Colonic mucosa (tissue), 4 donors: ENCODE measurements around the gene ABHD15. TPM values are rescaled to one million over a fixed set of nuclear protein-coding genes. Genes with fewer than 3 reads are reported as not detected.
"Not testable (repeated sequence)": the region's sequence is repeated elsewhere in the genome, so short reads cannot be mapped to it uniquely, and the experiment has no call there.

Source experiments
- DNase-seq: peaks from one replicate; pipeline ENCODE4 v3.0.0-alpha.2; 2020
- H3K27ac ChIP-seq: fragments of 200-600 bp; one replicate; pipeline ENCODE4 v1.8.0; 2021
- H3K27me3 ChIP-seq: fragments of 200-600 bp; one replicate; pipeline ENCODE4 v1.8.0; 2021
- H3K36me3 ChIP-seq: fragments of 200-600 bp; one replicate; pipeline ENCODE4 v1.8.0; 2021
- H3K4me1 ChIP-seq: fragments of 200-600 bp; one replicate; pipeline ENCODE4 v1.8.0; 2021; ENCODE audit warnings: mild to moderate bottlenecking
- H3K4me3 ChIP-seq: fragments of 200-600 bp; one replicate; pipeline ENCODE4 v1.8.0; 2021
- H3K9ac ChIP-seq, 2 donors: one replicate each; pipeline ENCODE4 v1.7.0; 2013; ENCODE audit warnings: control low read depth in 2 of 2, low read depth in 2 of 2, low read length in 2 of 2
- H3K9me3 ChIP-seq: fragments of 200-600 bp; one replicate; pipeline ENCODE4 v1.8.0; 2021
- intact Hi-C: fragments of 100-400 bp; cut with DNase I; formaldehyde crosslinking; loops from one replicate; pipeline ENCODE4 v1.14.1; 2022
- total RNA-seq, 2 donors: library from RNA; stranded (reverse); fragmentation: NEBNext Ultra II Directional in 1 of 2; extraction: Animal tissue kit (Norgen Biotek cat#: 25700) in 1 of 2; gene quantifications; one replicate each; pipeline ENCODE4 v1.2.1, GENCODE V29; 2021
- TF ChIP-seq, protein P1 (sequence below): fragments of 200-600 bp; IDR thresholded peaks from one replicate; pipeline ENCODE4 v1.8.0; 2022; ENCODE audit warnings: antibody characterized with exemption, mild to moderate bottlenecking
- donor health status: healthy.
- donor health status: DM: no; HTN: no; CAD: no.
- donor health status: DM: no; HTN: no; CAD: no.

The ABHD15 gene
- total RNA-seq, 2 donors from 2014 or later = 17.2 to 20.7 TPM

DNA sequence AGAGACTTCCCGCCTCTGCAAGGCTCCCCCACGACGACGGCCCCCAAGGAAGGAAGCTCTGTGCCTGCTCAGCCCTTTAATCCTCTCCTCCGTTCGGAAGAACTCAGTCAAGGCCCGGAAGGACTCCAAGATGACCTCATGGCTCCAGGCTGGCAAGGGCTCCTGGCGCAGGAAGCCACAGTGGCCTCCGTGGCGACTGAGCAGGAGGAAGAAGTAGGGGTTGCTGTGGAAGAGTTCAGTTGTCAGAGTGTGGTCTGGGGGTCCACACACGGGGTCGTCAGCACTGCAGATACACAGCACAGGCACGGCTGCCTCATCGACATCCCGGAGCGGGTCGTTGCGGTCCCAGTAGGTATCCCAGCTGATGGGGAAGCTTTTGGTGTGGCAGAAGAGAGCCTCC is 4.2 kb downstream of the ABHD15 start:
- H3K27ac ChIP-seq = no peak overlapping the region
- H3K4me3 ChIP-seq = no peak overlapping the region
- H3K27me3 ChIP-seq = no peaks in the 10 kb centered on the region
- H3K9me3 ChIP-seq = no peaks in the 10 kb centered on the region
- no peak overlapping the region for H3K9ac ChIP-seq
- no peak for DNase-seq
- intact Hi-C loops = no loop called here
- H3K4me1 ChIP-seq = peaks cover 8% of the 10 kb centered on the region
- TF ChIP-seq, protein P1, sequence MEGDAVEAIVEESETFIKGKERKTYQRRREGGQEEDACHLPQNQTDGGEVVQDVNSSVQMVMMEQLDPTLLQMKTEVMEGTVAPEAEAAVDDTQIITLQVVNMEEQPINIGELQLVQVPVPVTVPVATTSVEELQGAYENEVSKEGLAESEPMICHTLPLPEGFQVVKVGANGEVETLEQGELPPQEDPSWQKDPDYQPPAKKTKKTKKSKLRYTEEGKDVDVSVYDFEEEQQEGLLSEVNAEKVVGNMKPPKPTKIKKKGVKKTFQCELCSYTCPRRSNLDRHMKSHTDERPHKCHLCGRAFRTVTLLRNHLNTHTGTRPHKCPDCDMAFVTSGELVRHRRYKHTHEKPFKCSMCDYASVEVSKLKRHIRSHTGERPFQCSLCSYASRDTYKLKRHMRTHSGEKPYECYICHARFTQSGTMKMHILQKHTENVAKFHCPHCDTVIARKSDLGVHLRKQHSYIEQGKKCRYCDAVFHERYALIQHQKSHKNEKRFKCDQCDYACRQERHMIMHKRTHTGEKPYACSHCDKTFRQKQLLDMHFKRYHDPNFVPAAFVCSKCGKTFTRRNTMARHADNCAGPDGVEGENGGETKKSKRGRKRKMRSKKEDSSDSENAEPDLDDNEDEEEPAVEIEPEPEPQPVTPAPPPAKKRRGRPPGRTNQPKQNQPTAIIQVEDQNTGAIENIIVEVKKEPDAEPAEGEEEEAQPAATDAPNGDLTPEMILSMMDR = no peak
- H3K36me3 ChIP-seq = no peaks in the 10 kb centered on the region

DNA sequence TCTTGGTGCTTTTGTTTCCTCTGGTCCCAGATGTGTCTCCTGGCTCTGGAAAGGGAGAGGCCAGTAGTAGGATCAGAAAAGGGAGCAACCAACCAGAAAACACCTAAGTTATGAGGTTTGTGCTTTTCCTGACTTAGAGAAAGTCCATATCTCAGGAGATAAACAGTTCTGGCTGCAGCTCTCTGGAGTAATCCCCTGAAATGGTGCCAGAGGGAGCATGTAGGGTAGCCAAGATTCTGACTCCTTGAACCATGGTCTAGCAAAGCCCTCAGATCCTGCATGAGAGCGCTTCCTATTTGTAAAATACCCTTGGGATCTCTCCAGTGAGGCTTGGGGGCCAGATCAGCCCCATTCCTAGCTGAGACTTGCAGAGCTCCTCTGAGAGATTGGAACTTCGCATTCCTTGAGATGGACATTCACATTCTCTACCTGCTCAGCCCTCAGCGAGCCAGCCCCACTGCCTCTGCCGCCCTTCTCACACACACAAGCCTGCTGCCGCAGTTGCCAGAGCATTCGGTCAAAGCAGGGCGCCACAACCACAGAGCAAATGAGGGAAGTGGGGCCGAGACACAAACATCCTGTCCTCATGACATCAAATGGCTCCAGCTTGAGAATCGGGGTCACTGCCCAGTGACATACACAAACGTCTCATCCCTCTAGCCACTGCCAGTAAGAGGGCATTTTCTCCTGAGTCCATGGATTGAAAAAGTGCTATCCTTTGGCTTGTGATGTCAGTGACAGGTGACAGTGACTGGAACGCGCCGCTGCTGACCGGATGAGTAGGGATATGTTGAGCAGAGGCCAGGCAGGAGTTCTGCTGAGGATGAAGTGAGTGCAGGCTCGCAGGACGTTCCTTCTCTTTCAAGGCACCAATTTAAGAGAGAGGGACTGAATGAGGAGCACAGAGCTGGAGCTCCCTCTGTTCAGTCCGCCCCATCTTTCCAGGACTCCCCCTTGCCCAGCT is 5.0 kb downstream of the ABHD15 start:
- H3K36me3 ChIP-seq = no peaks in the 10 kb centered on the region
- H3K27me3 ChIP-seq = no peaks in the 10 kb centered on the region
- no peak overlapping the region for H3K4me3 ChIP-seq
- intact Hi-C loops = no loop called here
- H3K4me1 ChIP-seq = peaks cover 8% of the 10 kb centered on the region
- TF ChIP-seq, protein P1 = no peak
- H3K9me3 ChIP-seq = no peaks in the 10 kb centered on the region
- peak overlapping the region in 1 of 2 donors; percentile 38 for H3K9ac ChIP-seq
- no peak overlapping the region for H3K27ac ChIP-seq
- DNase-seq = no peak

DNA sequence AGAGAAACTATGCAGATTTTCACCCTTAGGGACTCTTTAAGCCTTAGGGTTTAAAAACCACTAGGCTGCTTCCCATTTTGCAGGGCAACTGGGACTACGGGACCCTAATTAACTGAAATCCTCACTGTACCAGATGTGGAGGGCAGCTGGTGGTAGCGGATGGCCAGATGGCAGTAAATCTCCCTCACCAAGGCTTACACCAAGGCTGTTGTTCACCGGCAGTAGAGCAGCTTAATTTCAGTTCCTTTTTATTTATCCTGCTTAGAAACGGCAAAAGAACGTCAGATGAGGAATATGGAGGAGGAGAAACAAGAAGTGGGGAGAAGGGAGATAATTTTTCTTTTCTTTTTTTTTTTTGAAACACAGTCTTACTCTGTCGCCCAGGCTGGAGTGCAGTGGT is 6.5 kb downstream of the ABHD15 start:
- intact Hi-C loops = no loop called here
- H3K9ac ChIP-seq = no peak overlapping the region
- no peak for DNase-seq
- H3K4me3 ChIP-seq = no peak overlapping the region
- TF ChIP-seq, protein P1 = no peak
- H3K4me1 ChIP-seq = peaks cover 6% of the 10 kb centered on the region
- no peaks in the 10 kb centered on the region for H3K9me3 ChIP-seq
- no peaks in the 10 kb centered on the region for H3K27me3 ChIP-seq
- H3K27ac ChIP-seq = no peak overlapping the region
- no peaks in the 10 kb centered on the region for H3K36me3 ChIP-seq

DNA sequence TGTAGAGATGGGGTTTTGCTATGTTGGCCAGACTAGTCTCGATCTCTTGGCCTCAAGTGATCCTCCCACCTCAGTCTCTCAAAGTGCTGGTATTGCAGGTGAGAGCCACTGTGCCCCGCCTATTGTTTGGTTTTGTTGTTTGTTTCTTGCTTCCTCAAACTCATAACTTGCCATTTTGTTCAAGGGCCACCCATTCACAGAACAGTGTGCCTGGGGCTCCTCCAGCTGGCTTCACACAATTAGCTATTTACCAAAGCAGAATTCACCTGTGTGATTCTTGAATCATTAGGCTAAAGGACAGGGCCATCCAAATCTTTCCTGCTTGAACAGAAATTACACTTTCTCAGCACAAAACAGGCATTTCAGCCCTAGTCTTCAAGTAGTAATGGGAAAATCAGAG is 7.2 kb downstream of the ABHD15 start:
- no peaks in the 10 kb centered on the region for H3K27me3 ChIP-seq
- no peaks in the 10 kb centered on the region for H3K9me3 ChIP-seq
- H3K27ac ChIP-seq = no peak overlapping the region
- intact Hi-C loops = no loop called here
- H3K36me3 ChIP-seq = no peaks in the 10 kb centered on the region
- H3K4me3 ChIP-seq = no peak overlapping the region
- H3K9ac ChIP-seq = no peak overlapping the region
- TF ChIP-seq, protein P1 = no peak
- DNase-seq = no peak
- no peaks in the 10 kb centered on the region for H3K4me1 ChIP-seq

DNA sequence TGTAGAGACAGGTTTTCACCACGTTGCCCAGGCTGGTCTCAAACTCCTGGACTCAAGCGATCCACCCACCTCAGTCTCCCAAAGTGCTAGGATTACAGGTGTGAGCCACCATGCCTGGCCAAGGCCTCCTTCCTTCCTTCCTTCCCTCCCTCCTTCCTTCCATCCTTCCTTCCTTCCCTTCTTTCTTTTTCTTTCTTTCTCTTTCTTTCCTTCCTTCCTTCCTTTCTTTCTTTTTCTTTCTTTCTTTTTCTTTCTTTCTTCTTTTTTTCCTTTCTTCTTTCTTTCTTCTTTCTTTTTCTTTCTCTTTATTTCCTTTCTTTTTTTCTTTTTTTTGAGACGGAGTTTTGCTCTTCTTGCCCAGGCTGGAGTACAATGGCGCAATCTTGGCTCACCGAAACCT is 8.7 kb downstream of the ABHD15 start:
- H3K4me3 ChIP-seq, H3K9ac ChIP-seq, H3K36me3 ChIP-seq, H3K4me1 ChIP-seq, DNase-seq, H3K9me3 ChIP-seq, intact Hi-C loops, H3K27ac ChIP-seq, H3K27me3 ChIP-seq: not testable (repeated sequence)

DNA sequence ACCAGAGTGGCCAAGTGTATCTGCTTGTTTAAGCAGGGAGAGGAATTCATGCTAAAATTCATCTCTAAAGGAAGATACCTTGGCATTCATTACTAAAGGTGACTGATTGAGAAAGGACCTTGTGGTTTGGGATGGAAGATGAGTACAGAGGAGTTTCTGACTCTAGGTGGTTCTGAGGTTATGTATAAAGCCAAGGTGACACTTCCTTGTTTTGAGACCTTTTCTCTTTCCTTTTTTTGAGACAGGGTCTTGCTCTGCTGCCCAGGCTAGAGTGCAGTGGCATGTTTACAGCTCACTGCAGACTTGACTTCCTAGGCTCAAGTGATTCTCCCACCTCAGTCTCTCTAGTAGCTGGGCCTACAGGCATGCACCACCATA is 9.1 kb downstream of the ABHD15 start:
- Histone ChIP-seq H3K36me3 (no peaks in the 10 kb centered on the region), H3K27ac (no peak overlapping the region), H3K4me3 (no peak overlapping the region), H3K9me3 (no peaks in the 10 kb centered on the region), H3K27me3 (no peaks in the 10 kb centered on the region), H3K4me1 (no peaks in the 10 kb centered on the region), H3K9ac (no peak overlapping the region)
- TF ChIP-seq, protein P1 = no peak
- intact Hi-C loops = no loop called here
- DNase-seq = no peak
